Ishikawa (cell line): ENCODE results near the gene HRH1.

ENCODE experiments used
- CEBPB ChIP-seq: IDR thresholded peaks from 2 replicates; pipeline ENCODE4 v1.6.1; 2012
- EGR1 ChIP-seq: IDR thresholded peaks from 2 replicates; pipeline ENCODE4 v1.6.1; 2012
- EP300 ChIP-seq: IDR thresholded peaks from 2 replicates; pipeline ENCODE4 v1.6.1; 2012; ENCODE audit warnings: borderline replicate concordance
- FOXM1 ChIP-seq: IDR thresholded peaks from 2 replicates; pipeline ENCODE4 v1.6.1; 2012; ENCODE audit warnings: low read depth, borderline replicate concordance
- NFIC ChIP-seq: IDR thresholded peaks from 2 replicates; pipeline ENCODE4 v1.6.1; 2012
- TEAD4 ChIP-seq: IDR thresholded peaks from 2 replicates; pipeline ENCODE4 v1.6.1; 2012
- YY1 ChIP-seq: IDR thresholded peaks from 2 replicates; pipeline ENCODE4 v1.6.1; 2012; ENCODE audit warnings: low read depth
- TF ChIP-seq, protein P1 (sequence below): IDR thresholded peaks from 2 replicates; pipeline ENCODE4 v1.6.1; 2012
- TF ChIP-seq, protein P2 (sequence below): IDR thresholded peaks from 2 replicates; pipeline ENCODE4 v1.6.1; 2012; ENCODE audit warnings: low read depth, mild to moderate bottlenecking
- TF ChIP-seq, protein P3 (sequence below): IDR thresholded peaks from 2 replicates; pipeline ENCODE4 v1.6.1; 2012

DNA sequence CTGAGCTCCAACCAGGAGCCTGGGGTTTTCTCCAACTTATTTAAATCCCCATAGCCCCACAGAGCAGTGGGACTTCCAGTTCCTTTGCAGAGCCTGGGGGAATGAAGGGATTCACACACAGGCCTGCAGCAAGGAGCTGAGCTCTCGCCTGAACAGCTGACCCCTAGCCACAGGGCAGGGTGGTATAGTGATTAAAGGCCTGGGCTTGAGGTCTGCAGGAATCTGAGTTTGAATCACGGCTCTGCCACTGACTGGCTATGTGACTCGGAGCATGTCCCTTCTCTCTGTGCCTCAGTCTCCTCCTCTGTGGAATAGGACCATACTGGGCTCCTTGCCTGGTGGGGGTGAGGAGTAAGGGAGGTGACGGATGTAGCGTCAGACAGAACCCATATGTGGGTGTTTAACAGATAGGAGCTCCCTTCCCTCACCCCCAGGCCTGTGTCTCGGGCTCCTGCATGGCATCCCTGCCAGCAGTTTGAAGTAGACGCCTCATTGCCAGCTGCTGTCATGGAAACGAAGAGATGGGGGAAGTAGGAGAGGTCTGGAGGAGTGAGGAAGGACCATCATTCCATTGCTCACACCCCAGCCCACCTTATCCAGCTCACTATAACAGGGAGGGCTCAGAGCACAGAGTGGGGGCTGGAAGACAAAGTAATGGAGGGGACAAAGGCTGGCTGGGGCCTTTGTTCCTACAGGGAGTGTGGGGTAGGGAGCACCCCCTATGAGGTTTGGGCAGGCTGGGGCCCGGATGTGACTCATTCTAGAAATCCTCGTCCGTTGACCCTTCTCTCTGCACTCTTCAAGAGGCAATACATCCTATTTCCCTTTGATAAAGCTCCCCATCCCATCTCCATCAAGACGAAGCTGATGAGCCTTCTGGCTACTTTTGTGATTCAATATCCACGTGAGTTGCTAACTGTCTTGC, 14.8 kb downstream of the HRH1 start:
- TF ChIP-seq, protein P1, sequence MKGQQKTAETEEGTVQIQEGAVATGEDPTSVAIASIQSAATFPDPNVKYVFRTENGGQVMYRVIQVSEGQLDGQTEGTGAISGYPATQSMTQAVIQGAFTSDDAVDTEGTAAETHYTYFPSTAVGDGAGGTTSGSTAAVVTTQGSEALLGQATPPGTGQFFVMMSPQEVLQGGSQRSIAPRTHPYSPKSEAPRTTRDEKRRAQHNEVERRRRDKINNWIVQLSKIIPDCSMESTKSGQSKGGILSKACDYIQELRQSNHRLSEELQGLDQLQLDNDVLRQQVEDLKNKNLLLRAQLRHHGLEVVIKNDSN = no peak
- TF ChIP-seq NFIC (no peak), EP300 (no peak), FOXM1 (no peak), CEBPB (no peak), EGR1 (no peak), TEAD4 (no peak), YY1 (no peak)
- TF ChIP-seq, protein P2, sequence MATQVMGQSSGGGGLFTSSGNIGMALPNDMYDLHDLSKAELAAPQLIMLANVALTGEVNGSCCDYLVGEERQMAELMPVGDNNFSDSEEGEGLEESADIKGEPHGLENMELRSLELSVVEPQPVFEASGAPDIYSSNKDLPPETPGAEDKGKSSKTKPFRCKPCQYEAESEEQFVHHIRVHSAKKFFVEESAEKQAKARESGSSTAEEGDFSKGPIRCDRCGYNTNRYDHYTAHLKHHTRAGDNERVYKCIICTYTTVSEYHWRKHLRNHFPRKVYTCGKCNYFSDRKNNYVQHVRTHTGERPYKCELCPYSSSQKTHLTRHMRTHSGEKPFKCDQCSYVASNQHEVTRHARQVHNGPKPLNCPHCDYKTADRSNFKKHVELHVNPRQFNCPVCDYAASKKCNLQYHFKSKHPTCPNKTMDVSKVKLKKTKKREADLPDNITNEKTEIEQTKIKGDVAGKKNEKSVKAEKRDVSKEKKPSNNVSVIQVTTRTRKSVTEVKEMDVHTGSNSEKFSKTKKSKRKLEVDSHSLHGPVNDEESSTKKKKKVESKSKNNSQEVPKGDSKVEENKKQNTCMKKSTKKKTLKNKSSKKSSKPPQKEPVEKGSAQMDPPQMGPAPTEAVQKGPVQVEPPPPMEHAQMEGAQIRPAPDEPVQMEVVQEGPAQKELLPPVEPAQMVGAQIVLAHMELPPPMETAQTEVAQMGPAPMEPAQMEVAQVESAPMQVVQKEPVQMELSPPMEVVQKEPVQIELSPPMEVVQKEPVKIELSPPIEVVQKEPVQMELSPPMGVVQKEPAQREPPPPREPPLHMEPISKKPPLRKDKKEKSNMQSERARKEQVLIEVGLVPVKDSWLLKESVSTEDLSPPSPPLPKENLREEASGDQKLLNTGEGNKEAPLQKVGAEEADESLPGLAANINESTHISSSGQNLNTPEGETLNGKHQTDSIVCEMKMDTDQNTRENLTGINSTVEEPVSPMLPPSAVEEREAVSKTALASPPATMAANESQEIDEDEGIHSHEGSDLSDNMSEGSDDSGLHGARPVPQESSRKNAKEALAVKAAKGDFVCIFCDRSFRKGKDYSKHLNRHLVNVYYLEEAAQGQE = no peak
- TF ChIP-seq, protein P3, sequence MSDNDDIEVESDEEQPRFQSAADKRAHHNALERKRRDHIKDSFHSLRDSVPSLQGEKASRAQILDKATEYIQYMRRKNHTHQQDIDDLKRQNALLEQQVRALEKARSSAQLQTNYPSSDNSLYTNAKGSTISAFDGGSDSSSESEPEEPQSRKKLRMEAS = no peak
